ENCODE results near the gene RGP1.

The RGP1 gene

GRCh38 chr9:35790385-35791296, 41.6 kb downstream of the RGP1 start:
- ATAC-seq: peak; percentile 97
- TF ChIP-seq TOX (CRISPR knock-in tag; IDR thresholded peaks at IDR 0.05; ENCODE audit: borderline replicate concordance) (no peak), ZNF565 (CRISPR knock-in tag; conservative IDR thresholded peaks at IDR 0.05; ENCODE audit: low read depth) (no peak), SNAI2 (CRISPR knock-in tag; IDR thresholded peaks at IDR 0.05) (no peak), ZNF70 (CRISPR knock-in tag; IDR thresholded peaks at IDR 0.05) (no peak), ESRRG (CRISPR knock-in tag; IDR thresholded peaks at IDR 0.05) (no peak), GLIS3 (CRISPR knock-in tag; IDR thresholded peaks at IDR 0.05) (no peak), BACH2 (CRISPR knock-in tag; IDR thresholded peaks at IDR 0.05; ENCODE audit: borderline replicate concordance) (no peak), CSRNP3 (CRISPR knock-in tag; IDR thresholded peaks at IDR 0.05) (no peak), POU6F1 (CRISPR knock-in tag; IDR thresholded peaks at IDR 0.05; ENCODE audit: borderline replicate concordance, low read depth) (no peak), OSR1 (CRISPR knock-in tag; IDR thresholded peaks at IDR 0.05) (no peak), ISL1 (CRISPR knock-in tag; IDR thresholded peaks at IDR 0.05) (no peak), RARB (CRISPR knock-in tag; IDR thresholded peaks at IDR 0.05) (no peak), TCF4 (CRISPR knock-in tag; IDR thresholded peaks at IDR 0.05; ENCODE audit: borderline replicate concordance) (no peak), ZC3H10 (CRISPR knock-in tag; IDR thresholded peaks at IDR 0.05) (no peak), ZFP30 (CRISPR knock-in tag; IDR thresholded peaks at IDR 0.05) (no peak), CSDC2 (CRISPR knock-in tag; IDR thresholded peaks at IDR 0.05) (no peak), ARNTL (CRISPR knock-in tag; IDR thresholded peaks at IDR 0.05; ENCODE audit: borderline replicate concordance, low read depth) (no peak), PPARA (CRISPR knock-in tag; IDR thresholded peaks at IDR 0.05; ENCODE audit: borderline replicate concordance) (no peak)
- TF ChIP-seq, protein P1, sequence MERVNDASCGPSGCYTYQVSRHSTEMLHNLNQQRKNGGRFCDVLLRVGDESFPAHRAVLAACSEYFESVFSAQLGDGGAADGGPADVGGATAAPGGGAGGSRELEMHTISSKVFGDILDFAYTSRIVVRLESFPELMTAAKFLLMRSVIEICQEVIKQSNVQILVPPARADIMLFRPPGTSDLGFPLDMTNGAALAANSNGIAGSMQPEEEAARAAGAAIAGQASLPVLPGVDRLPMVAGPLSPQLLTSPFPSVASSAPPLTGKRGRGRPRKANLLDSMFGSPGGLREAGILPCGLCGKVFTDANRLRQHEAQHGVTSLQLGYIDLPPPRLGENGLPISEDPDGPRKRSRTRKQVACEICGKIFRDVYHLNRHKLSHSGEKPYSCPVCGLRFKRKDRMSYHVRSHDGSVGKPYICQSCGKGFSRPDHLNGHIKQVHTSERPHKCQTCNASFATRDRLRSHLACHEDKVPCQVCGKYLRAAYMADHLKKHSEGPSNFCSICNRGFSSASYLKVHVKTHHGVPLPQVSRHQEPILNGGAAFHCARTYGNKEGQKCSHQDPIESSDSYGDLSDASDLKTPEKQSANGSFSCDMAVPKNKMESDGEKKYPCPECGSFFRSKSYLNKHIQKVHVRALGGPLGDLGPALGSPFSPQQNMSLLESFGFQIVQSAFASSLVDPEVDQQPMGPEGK (CRISPR knock-in tag; IDR thresholded peaks at IDR 0.05; ENCODE audit: borderline replicate concordance): no peak
- TF ChIP-seq, protein P2, sequence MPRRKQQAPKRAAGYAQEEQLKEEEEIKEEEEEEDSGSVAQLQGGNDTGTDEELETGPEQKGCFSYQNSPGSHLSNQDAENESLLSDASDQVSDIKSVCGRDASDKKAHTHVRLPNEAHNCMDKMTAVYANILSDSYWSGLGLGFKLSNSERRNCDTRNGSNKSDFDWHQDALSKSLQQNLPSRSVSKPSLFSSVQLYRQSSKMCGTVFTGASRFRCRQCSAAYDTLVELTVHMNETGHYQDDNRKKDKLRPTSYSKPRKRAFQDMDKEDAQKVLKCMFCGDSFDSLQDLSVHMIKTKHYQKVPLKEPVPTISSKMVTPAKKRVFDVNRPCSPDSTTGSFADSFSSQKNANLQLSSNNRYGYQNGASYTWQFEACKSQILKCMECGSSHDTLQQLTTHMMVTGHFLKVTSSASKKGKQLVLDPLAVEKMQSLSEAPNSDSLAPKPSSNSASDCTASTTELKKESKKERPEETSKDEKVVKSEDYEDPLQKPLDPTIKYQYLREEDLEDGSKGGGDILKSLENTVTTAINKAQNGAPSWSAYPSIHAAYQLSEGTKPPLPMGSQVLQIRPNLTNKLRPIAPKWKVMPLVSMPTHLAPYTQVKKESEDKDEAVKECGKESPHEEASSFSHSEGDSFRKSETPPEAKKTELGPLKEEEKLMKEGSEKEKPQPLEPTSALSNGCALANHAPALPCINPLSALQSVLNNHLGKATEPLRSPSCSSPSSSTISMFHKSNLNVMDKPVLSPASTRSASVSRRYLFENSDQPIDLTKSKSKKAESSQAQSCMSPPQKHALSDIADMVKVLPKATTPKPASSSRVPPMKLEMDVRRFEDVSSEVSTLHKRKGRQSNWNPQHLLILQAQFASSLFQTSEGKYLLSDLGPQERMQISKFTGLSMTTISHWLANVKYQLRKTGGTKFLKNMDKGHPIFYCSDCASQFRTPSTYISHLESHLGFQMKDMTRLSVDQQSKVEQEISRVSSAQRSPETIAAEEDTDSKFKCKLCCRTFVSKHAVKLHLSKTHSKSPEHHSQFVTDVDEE (CRISPR knock-in tag; IDR thresholded peaks at IDR 0.05): no peak

GRCh38 chr9:35791297-35791921, 42.3 kb downstream of the RGP1 start, which contains the start of gene NPR2:
Gene NPR2 (plus strand): TSS chr9:35791591. CDS start chr9:35792409, 818 bp downstream.
- no peak for ATAC-seq
- no peak for TF ChIP-seq SNAI2 (CRISPR knock-in tag; IDR thresholded peaks at IDR 0.05)
- TF ChIP-seq ZFP30 (CRISPR knock-in tag; IDR thresholded peaks at IDR 0.05): no peak
- TF ChIP-seq GLIS3 (CRISPR knock-in tag; IDR thresholded peaks at IDR 0.05): no peak
- no peak for TF ChIP-seq ESRRG (CRISPR knock-in tag; IDR thresholded peaks at IDR 0.05)
- no peak for TF ChIP-seq POU6F1 (CRISPR knock-in tag; IDR thresholded peaks at IDR 0.05; ENCODE audit: borderline replicate concordance, low read depth)
- no peak for TF ChIP-seq BACH2 (CRISPR knock-in tag; IDR thresholded peaks at IDR 0.05; ENCODE audit: borderline replicate concordance)
- TF ChIP-seq ISL1 (CRISPR knock-in tag; IDR thresholded peaks at IDR 0.05): no peak
- no peak for TF ChIP-seq ZFP3 (CRISPR knock-in tag; IDR thresholded peaks at IDR 0.05)
- TF ChIP-seq OSR1 (CRISPR knock-in tag; IDR thresholded peaks at IDR 0.05): no peak
- no peak for TF ChIP-seq TCF4 (CRISPR knock-in tag; IDR thresholded peaks at IDR 0.05; ENCODE audit: borderline replicate concordance)
- no peak for TF ChIP-seq ZNF8 (CRISPR knock-in tag; IDR thresholded peaks at IDR 0.05)
- TF ChIP-seq TOX (CRISPR knock-in tag; IDR thresholded peaks at IDR 0.05; ENCODE audit: borderline replicate concordance): no peak
- TF ChIP-seq CSDC2 (CRISPR knock-in tag; IDR thresholded peaks at IDR 0.05): no peak
- TF ChIP-seq, protein P2 (CRISPR knock-in tag; IDR thresholded peaks at IDR 0.05): no peak
